Right atrium auricular region (tissue), 2 donors: ENCODE measurements around the gene ARHGAP32. TPM values are rescaled to one million over a fixed set of nuclear protein-coding genes. Genes with fewer than 3 reads are reported as not detected.

Experiments used
- DNase-seq: peaks from one replicate; pipeline ENCODE4 v3.0.0-alpha.2; 2019; ENCODE audit warnings: low spot score
- H3K27ac ChIP-seq, 2 donors: fragments of 200-600 bp; sonication (generic); 1 replicate in 1 of 2; 2 replicates in 1 of 2; pipeline ENCODE4 v1.5.1; 2016 to 2019
- H3K27me3 ChIP-seq, 2 donors: fragments of 200-600 bp; sonication (generic); one replicate each; pipeline versions ENCODE4 v1.5.1 to v1.6.0; 2017 to 2019
- H3K36me3 ChIP-seq: fragments of 200-600 bp; sonication (generic); one replicate; pipeline ENCODE4 v1.5.1; 2016
- H3K4me1 ChIP-seq, 2 donors: fragments of 200-600 bp; sonication (generic); one replicate each; pipeline versions ENCODE4 v1.5.1 to v1.6.0; 2017 to 2019
- H3K4me3 ChIP-seq, 2 donors: fragments of 200-600 bp; sonication (generic); 1 replicate in 1 of 2; 2 replicates in 1 of 2; pipeline ENCODE4 v1.5.1; 2017 to 2019; ENCODE audit warnings: mild to moderate bottlenecking in 1 of 2, moderate library complexity in 1 of 2
- H3K9me3 ChIP-seq, 2 donors: fragments of 200-600 bp; sonication (generic); one replicate each; pipeline ENCODE4 v1.5.1; 2019
- total RNA-seq, 2 donors: library from RNA; depleted of rRNA; stranded (reverse); fragments of >200 nt; gene quantifications; one replicate each; pipeline ENCODE4 v1.1.0, GENCODE V29; 2016
- TF ChIP-seq, protein P1 (sequence below), 2 donors: fragments of 200-600 bp; sonication (generic); IDR thresholded peaks; one replicate each; pipeline ENCODE4 v1.5.1; 2019; ENCODE audit warnings: antibody characterized with exemption in 2 of 2

The ARHGAP32 gene
- total RNA-seq, 2 donors from 2014 or later, result 5.2 to 10.5 TPM

DNA sequence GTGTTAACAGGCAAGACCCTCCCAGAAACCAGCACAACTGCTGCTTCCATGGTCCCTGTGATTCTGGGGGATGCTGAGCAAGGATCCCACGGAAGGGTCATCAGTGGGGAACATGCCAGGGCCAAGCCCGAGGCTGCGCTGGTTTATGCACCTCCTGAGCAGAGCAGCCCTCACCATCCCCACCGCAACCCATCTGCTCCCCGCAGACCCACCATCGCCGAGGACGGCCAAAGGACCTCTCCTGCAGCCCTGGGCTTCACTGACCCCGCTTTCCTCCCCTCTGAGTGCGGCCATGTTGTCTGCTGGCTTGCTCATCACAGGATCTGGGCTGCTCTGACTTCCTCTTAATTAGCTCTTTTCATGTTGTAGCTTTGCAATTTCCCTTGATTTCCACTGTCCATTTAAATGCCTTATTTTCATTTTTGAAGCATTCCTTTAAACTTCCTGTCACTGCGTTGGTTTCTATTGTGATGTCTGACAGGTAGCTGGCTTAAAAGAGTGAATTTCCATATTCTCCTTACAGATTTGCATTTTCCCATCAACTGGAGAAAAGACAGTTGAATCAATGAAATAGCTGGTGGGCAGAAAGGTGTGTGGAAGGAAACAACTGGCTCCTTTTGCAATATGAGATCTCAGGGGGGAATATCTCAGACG lies 264.3 kb downstream of the ARHGAP32 start:
- TF ChIP-seq, protein P1, sequence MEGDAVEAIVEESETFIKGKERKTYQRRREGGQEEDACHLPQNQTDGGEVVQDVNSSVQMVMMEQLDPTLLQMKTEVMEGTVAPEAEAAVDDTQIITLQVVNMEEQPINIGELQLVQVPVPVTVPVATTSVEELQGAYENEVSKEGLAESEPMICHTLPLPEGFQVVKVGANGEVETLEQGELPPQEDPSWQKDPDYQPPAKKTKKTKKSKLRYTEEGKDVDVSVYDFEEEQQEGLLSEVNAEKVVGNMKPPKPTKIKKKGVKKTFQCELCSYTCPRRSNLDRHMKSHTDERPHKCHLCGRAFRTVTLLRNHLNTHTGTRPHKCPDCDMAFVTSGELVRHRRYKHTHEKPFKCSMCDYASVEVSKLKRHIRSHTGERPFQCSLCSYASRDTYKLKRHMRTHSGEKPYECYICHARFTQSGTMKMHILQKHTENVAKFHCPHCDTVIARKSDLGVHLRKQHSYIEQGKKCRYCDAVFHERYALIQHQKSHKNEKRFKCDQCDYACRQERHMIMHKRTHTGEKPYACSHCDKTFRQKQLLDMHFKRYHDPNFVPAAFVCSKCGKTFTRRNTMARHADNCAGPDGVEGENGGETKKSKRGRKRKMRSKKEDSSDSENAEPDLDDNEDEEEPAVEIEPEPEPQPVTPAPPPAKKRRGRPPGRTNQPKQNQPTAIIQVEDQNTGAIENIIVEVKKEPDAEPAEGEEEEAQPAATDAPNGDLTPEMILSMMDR (IDR thresholded peaks at IDR 0.05), result no peak
- DNase-seq, result no peak

DNA sequence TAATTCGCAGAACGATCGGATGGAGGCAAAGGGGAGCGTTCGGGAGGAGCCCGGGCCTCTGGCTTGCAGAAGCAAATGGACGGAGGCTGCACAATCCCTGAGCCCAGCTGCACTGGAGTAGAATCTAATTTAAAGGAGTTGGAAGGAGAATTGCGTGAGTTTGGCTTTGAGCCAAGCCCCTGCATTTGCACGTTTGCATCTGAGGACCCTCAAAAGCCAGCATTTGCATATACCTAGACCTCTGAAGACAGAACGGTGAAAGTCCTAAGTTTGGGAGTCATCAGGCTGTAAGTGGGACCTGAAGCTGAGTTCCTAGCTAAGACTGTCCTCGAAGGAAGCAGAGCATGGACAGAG lies 265.0 kb downstream of the ARHGAP32 start:
- no peak overlapping the region for H3K4me3 ChIP-seq
- H3K27me3 ChIP-seq, result no peaks in the 10 kb centered on the region
- no peaks in the 10 kb centered on the region for H3K4me1 ChIP-seq
- no peak overlapping the region for H3K27ac ChIP-seq
- H3K36me3 ChIP-seq, result no peaks in the 10 kb centered on the region
- DNase-seq, result no peak
- H3K9me3 ChIP-seq, result no peaks in the 10 kb centered on the region
- TF ChIP-seq, protein P1 (IDR thresholded peaks at IDR 0.05), result no peak

More for the DNA sequence above, 264.3 kb downstream of the ARHGAP32 start:
- no peak overlapping the region for H3K4me3 ChIP-seq
- no peaks in the 10 kb centered on the region for H3K4me1 ChIP-seq
- no peak overlapping the region for H3K27ac ChIP-seq
- H3K27me3 ChIP-seq, result no peaks in the 10 kb centered on the region
- H3K9me3 ChIP-seq, result no peaks in the 10 kb centered on the region
- no peaks in the 10 kb centered on the region for H3K36me3 ChIP-seq

DNA sequence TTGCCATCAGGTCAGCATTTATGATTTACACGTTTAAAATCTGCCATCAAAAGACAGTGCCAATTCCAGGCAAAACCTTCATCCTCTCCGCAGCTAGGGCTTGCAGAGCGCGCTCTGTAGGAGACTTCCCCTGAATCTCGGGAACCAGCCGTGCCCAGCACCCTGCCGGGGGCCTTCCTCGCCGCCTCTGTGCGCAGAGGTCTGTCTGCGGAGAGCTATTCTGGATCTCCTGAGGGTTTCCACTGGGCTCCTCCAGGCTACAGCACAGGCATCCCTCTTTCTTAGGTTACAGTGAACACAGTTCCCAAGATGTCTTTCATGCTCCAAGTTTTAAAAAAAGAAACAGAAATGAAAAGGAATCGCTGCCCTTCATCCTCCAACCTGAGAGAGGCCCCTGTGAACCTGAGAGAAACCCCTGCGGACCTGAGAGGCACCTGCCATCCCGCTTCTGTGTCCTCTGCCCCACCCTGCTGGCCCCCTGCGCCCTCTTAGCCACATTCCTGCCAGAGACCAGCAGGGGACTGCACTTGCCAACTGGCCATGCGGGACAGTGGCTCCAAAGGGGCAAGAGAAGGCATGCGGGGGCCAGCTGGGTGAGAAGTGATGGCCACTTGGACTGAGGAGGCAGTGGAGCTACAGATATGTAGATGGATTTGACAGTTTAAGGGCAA lies 265.6 kb downstream of the ARHGAP32 start:
- Histone ChIP-seq H3K4me1 (no peaks in the 10 kb centered on the region), H3K36me3 (no peaks in the 10 kb centered on the region), H3K27me3 (no peaks in the 10 kb centered on the region), H3K4me3 (no peak overlapping the region), H3K9me3 (no peaks in the 10 kb centered on the region), H3K27ac (no peak overlapping the region)
- DNase-seq, result no peak
- TF ChIP-seq, protein P1 (IDR thresholded peaks at IDR 0.05), result no peak

DNA sequence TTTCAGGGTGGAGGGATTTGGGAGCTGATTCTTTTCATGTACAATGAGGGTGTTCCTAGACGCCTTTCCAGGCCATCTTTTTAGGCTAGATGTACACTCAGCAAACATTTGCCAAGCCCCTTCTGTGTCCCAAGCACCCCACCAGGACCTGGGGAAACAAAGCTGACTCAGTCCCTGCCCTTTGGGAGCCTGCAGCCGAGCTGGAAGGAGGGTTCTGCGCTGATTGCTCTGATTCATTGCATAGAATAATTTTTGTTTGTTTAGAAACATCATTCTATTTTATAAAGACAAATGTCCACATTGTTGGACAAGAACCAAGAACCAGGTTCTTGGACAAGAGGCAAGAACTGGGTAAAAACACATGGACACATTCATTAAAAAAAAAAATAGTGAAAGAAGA lies 266.1 kb downstream of the ARHGAP32 start:
- no peak overlapping the region for H3K4me3 ChIP-seq
- no peaks in the 10 kb centered on the region for H3K9me3 ChIP-seq
- no peaks in the 10 kb centered on the region for H3K36me3 ChIP-seq
- H3K27me3 ChIP-seq, result no peaks in the 10 kb centered on the region
- TF ChIP-seq, protein P1 (IDR thresholded peaks at IDR 0.05), result no peak
- DNase-seq, result no peak
- no peak overlapping the region for H3K27ac ChIP-seq
- no peaks in the 10 kb centered on the region for H3K4me1 ChIP-seq

DNA sequence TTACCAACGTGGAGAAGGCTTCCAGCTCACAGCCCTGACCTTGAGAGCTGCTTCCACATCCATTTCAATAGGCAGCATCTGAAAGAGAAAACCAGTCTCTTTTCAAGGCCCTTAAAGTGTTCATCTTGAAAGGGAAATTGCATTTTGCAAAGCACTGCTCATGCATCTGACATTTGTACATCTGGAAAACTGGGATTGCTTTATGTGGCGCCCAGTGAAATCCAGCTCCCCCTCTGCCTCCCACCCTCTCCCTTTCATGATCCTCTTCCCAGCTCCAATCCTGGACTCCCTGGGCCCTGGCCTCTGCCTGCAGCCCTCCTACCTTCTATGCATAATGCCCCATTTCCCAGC lies 266.9 kb downstream of the ARHGAP32 start:
- Histone ChIP-seq H3K36me3 (no peaks in the 10 kb centered on the region), H3K4me3 (no peak overlapping the region), H3K9me3 (no peaks in the 10 kb centered on the region), H3K27ac (no peak overlapping the region), H3K27me3 (no peaks in the 10 kb centered on the region), H3K4me1 (no peaks in the 10 kb centered on the region)
- DNase-seq, result no peak
- TF ChIP-seq, protein P1 (IDR thresholded peaks at IDR 0.05), result no peak
